AG09309 (cell line): Measurements from ENCODE around the gene RALY.
"Not testable (repeated sequence)": the region's sequence is repeated elsewhere in the genome, so short reads cannot be mapped to it uniquely, and the experiment has no call there.

Experiments
- DNase-seq: peaks from one replicate; pipeline ENCODE4 v3.0.0-alpha.2; 2010; ENCODE audit warnings: low read depth
- H3K4me3 ChIP-seq: 2 replicates; pipeline ENCODE4 v1.5.1; 2011; ENCODE audit warnings: mild to moderate bottlenecking, low read depth, low read length, moderate library complexity; ENCODE audit not compliant: control insufficient read depth
- TF ChIP-seq, protein P1 (sequence below): IDR thresholded peaks from 2 replicates; pipeline ENCODE4 v1.5.1; 2011; ENCODE audit warnings: mild to moderate bottlenecking, low read depth, low read length, inconsistent platforms; ENCODE audit not compliant: insufficient read depth, control insufficient read depth; ENCODE audit errors: missing control alignments

RALY gene

DNA sequence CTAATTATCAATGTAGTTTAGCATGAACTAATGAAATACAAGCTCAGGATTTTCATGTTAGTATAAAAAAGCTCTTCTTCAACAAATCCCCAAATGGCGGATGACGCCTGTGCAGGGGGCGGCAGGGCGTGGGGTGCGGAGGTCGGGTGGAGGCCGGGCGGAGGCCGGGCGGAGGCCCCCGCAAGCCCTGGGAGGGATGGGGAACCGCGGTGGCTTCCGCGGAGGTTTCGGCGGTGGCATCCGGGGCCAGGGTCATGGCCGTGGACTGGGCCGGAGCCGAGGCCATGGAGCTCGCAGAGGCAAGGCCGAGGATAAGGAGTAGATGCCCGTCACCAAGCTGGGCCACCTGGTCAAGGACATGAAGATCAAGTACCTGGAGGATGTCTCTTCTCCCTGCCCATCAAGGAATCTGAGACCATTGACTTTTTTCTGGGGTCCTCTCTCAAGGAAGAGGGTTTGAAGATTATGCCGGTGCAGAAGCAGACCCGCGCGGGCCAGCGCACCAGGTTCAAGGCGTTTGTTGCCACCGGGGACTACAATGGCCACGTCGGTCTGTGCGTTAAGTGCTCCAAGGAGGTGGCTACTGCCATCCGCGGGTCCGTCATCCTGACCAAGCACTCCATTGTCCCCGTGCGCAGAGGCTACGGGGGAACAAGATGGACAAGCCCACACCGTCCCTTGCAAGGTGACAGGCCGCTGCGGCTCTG lies 128.7 kb downstream of the RALY start:
- TF ChIP-seq, protein P1, sequence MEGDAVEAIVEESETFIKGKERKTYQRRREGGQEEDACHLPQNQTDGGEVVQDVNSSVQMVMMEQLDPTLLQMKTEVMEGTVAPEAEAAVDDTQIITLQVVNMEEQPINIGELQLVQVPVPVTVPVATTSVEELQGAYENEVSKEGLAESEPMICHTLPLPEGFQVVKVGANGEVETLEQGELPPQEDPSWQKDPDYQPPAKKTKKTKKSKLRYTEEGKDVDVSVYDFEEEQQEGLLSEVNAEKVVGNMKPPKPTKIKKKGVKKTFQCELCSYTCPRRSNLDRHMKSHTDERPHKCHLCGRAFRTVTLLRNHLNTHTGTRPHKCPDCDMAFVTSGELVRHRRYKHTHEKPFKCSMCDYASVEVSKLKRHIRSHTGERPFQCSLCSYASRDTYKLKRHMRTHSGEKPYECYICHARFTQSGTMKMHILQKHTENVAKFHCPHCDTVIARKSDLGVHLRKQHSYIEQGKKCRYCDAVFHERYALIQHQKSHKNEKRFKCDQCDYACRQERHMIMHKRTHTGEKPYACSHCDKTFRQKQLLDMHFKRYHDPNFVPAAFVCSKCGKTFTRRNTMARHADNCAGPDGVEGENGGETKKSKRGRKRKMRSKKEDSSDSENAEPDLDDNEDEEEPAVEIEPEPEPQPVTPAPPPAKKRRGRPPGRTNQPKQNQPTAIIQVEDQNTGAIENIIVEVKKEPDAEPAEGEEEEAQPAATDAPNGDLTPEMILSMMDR = no peak
- DNase-seq = no peak
- no peak overlapping the region for H3K4me3 ChIP-seq

DNA sequence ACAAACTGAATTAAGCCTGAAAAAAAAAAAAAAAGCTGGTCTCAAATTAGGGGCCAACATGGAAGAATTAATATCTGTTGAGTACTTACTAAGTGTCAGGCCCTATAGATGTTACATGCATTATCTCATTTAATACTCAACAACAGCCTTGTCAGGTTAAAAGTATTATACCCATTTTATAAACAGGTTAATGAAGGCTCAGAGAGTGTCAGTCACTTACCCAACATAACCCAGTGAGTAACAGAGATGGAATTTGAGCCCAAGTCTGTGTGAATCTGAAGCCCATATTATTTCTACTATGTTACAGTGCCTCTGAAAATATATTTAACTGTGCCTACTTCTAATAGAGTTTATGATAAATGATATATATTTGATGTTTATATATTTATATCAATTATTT lies 129.6 kb downstream of the RALY start:
- TF ChIP-seq, protein P1 = no peak
- DNase-seq = no peak
- H3K4me3 ChIP-seq = no peak overlapping the region

DNA sequence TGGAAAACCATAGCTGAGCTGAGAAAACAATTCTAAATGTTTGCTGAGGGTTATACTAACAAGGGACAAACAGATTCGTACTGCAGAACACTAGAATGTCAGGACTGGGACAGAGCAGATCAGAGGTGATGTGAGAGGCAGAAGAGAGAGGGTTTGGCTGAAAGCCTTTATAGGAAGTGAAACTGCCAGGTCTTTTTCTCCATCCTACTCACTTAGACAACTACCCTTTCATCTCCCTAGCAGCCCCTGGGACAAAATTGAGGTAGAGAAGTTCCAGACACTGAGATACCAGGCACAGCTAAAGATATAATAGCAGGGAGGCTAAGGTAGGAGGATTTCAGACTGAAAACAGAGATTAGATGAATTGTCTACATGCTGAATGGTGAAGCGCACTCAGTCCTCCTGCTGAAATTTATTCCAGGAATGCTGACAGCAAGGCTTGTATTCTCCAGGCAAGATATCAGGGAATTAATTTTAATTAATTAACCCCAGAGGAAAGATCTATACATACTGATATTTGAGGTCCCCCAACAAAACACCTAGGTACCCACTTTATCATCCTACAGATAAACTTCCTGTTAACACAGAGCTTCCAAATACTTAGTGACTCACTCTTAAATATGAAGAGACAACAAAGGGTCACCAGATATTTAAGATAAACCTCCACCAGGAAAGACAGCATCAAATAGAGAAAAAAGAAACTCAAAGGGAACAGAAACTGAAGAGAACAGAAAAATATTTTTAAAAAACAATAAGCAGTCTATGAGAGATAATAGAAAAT lies 130.9 kb downstream of the RALY start:
- H3K4me3 ChIP-seq = no peak overlapping the region
- no peak for DNase-seq
- TF ChIP-seq, protein P1 = no peak

DNA sequence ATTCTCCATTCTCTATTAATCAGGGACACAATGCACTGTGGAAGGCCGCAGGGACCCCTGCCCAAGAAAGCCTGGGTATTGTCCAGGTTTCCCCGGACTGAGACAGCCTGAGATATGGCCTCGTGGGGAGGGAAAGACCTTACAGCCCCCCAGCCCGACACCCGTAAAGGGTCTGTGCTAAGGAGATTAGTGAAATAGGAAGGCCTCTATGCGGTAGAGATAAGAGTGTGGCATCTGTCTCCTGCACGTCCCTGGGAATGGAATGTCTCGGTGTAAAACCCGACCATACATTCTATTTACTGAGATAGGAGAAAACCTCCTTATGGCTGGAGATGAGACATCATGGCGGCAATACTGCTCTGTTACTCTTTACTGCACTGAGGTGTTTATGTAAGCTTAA lies 134.1 kb downstream of the RALY start:
- no peak for DNase-seq
- no peak overlapping the region for H3K4me3 ChIP-seq
- TF ChIP-seq, protein P1 = no peak

DNA sequence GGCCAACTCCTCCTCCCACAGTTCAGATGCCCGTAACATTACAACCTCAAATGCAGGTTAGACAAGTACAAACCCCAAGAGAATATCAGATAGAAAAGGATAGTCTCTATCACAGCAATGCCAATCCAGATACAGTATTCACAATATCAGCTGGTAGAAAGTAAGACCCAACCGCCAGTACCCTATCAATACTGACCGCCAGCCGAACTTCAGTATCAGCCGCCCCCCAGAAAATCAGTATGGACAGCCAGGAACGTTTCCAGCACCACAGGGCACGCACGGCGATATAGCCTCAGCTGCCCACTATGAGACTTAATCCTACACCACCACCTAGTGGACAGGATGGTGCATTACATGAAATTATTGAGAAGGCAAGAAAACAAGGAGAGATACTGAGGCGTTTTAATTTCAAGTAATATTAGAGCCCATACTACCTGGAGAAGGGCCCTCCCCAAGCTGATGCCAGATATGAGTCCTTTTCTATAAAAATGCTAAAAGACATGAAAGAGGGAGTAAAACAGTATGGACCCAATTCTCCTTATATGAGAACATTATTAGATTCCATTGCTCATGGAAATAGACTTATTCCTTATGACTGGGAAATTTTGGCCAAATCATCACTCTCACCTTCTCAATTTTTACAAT lies 135.9 kb downstream of the RALY start:
- no peak overlapping the region for H3K4me3 ChIP-seq
- peak; percentile 29 for DNase-seq
- TF ChIP-seq, protein P1 = peak; percentile 82

DNA sequence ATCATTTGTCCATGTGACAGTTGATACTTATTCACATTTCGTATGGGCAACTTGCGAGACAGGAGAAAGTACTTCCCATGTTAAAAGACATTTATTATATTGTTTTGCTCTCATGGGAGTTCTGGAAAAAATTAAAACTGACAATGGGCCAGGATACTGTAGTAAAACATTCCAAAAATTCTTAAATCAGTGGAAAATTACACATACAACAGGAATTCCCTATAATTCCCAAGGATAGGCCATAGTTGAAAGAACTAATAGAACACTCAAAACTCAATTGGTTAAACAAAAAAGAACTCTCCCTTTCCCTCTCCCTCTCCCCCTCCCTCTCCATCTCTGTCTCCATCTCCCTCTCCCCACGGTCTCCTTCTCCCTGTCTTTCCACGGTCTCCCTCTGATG lies 137.8 kb downstream of the RALY start:
- TF ChIP-seq, protein P1 = no peak
- H3K4me3 ChIP-seq = no peak overlapping the region; the same call in 1 of the 2 replicates
- no peak for DNase-seq

DNA sequence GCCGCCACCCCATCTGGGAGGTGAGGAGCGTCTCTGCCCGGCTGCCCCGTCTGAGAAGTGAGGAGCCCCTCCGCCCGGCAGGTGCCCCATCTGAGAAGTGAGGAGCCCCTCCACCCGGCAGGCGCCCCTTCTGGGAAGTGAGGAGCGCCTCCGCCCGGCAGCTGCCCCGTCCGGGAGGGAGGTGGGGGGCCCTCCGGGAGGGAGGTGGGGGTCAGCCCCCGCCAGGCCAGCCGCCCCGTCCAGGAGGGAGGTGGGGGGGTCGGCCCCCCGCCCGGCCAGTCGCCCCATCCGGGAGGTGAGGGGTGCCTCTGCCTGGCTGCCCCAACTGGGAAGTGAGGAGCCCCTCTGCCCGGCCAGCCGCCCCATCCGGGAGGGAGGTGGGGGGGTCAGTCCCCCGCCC lies 138.8 kb downstream of the RALY start:
- H3K4me3 ChIP-seq, DNase-seq: not testable (repeated sequence)

DNA sequence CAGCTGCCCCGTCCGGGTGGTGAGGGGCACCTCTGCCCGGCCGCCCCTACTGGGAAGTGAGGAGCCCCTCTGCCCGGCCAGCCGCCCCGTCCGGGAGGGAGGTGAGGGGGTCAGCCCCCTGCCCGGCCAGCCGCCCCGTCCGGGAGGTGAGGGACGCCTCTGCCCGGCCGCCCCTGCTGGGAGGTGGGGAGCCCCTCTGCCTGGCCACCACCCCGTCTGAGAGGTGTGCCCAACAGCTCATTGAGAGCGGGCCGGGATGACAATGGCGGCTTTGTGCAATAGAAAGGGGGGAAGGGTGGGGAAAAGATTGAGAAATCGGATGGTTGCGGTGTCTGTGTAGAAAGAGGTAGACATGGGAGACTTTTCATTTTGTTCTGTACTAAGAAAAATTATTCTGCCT lies 139.2 kb downstream of the RALY start:
- DNase-seq, H3K4me3 ChIP-seq: not testable (repeated sequence)

DNA sequence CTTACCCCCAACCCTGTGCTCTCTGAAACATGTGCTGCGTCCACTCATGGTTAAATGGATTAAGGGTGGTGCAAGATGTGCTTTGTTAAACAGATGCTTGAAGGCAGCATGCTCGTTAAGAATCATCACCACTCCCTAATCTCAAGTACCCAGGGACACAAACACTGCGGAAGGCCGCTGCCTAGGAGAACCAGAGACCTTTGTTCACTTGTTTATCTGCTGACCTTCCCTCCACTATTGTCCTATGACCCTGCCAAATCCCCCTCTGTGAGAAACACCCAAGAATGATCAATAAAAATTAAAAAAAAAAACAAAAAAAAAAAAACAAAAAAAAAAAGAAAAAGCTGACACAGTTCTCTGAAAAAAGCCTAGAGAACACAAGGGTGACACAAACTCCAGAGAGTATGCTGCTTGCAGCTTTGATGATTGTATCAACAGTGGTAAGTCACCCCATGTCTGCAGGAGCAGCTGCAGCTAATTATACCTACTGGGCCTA lies 139.7 kb downstream of the RALY start:
- H3K4me3 ChIP-seq, DNase-seq: not testable (repeated sequence)
